Testis (tissue), 2 donors: Measurements from ENCODE around the gene MACROD2.

ENCODE experiments used
- POLR2A ChIP-seq: fragments of 450-650 bp; IDR thresholded peaks from one replicate; pipeline ENCODE4 v1.6.1; 2017; ENCODE audit warnings: antibody characterized with exemption, mild to moderate bottlenecking, moderate library complexity
- TF ChIP-seq, protein P1 (sequence below), 3 experiments: fragments of 450-650 bp in 2 of 3; fragments of 200-600 bp in 1 of 3; sonication (generic) in 1 of 3; IDR thresholded peaks; one replicate each; pipeline ENCODE4 v1.5.1; 2016 to 2019; ENCODE audit warnings: antibody characterized with exemption in 3 of 3, mild to moderate bottlenecking in 2 of 3, moderate library complexity in 1 of 3

DNA sequence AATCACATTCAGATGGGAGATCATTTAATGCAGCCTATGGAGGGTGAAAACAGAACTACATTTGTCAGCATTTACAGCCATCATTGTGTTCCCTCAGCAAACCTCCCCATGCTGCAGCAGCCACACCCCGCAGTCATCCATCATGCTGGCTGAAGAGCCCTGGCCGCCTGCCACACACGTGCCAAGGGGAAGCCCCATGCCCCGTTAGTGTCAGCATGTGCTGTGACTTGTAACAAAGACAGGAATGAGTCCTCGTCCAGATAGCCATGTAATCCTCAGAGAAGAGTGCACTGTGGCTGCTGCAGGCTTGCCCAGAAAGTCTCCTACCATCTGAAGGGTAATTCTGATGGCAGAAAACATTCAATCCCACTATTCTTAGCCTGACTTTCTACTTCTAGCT is 1480.2 kb downstream of the MACROD2 start:
- TF ChIP-seq, protein P1, sequence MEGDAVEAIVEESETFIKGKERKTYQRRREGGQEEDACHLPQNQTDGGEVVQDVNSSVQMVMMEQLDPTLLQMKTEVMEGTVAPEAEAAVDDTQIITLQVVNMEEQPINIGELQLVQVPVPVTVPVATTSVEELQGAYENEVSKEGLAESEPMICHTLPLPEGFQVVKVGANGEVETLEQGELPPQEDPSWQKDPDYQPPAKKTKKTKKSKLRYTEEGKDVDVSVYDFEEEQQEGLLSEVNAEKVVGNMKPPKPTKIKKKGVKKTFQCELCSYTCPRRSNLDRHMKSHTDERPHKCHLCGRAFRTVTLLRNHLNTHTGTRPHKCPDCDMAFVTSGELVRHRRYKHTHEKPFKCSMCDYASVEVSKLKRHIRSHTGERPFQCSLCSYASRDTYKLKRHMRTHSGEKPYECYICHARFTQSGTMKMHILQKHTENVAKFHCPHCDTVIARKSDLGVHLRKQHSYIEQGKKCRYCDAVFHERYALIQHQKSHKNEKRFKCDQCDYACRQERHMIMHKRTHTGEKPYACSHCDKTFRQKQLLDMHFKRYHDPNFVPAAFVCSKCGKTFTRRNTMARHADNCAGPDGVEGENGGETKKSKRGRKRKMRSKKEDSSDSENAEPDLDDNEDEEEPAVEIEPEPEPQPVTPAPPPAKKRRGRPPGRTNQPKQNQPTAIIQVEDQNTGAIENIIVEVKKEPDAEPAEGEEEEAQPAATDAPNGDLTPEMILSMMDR (IDR thresholded peaks at IDR 0.05), result no peak
- TF ChIP-seq POLR2A, result no peak
